Islet of Langerhans (tissue), 1 donor: ENCODE data around the gene COG3.

ENCODE experiments used
- FAIRE-seq: peaks from one replicate; lab custom pipeline; 2011; peaks lifted over from hg19 to GRCh38; lab: Jason Lieb, UNC

The COG3 gene

GRCh38 chr13:45506811-45507210 is 42.1 kb downstream of the COG3 start:
- FAIRE-seq = no peak

- no peak for FAIRE-seq
These were observed 44.0 kb downstream of the COG3 start for GRCh38 chr13:45508776-45509175.

GRCh38 chr13:45510672-45511071 is 45.9 kb downstream of the COG3 start:
- FAIRE-seq = no peak

GRCh38 chr13:45511310-45512097 is 46.8 kb downstream of the COG3 start:
- FAIRE-seq = peak; percentile 95

GRCh38 chr13:45512098-45512496 is 47.4 kb downstream of the COG3 start:
- peak; percentile 21 for FAIRE-seq

- peak; percentile 17 for FAIRE-seq
These were observed 52.0 kb downstream of the COG3 start for GRCh38 chr13:45516757-45517156.

GRCh38 chr13:45518525-45519245 is 53.9 kb downstream of the COG3 start:
- FAIRE-seq = no peak

- FAIRE-seq = no peak
These were observed 54.8 kb downstream of the COG3 start for GRCh38 chr13:45519493-45519892.

- no peak for FAIRE-seq
These were observed 56.6 kb downstream of the COG3 start for GRCh38 chr13:45521297-45521696.

- no peak for FAIRE-seq
These were observed 57.8 kb downstream of the COG3 start for GRCh38 chr13:45522571-45522970.

- no peak for FAIRE-seq
These were observed 63.1 kb downstream of the COG3 start for GRCh38 chr13:45527699-45528462.

- no peak for FAIRE-seq
These were observed 65.0 kb downstream of the COG3 start for GRCh38 chr13:45529758-45530157.

- FAIRE-seq = no peak
These were observed 69.9 kb downstream of the COG3 start for GRCh38 chr13:45534604-45535003.

- no peak for FAIRE-seq
These were observed 71.5 kb downstream of the COG3 start for GRCh38 chr13:45536224-45536623.

GRCh38 chr13:45537516-45537915 is 72.8 kb downstream of the COG3 start:
- no peak for FAIRE-seq

GRCh38 chr13:45538382-45538781 is 73.6 kb downstream of the COG3 start:
- FAIRE-seq = no peak

- FAIRE-seq = no peak
These were observed 75.5 kb downstream of the COG3 start for GRCh38 chr13:45540195-45540594.

GRCh38 chr13:45540864-45541263 is 76.1 kb downstream of the COG3 start:
- FAIRE-seq = no peak

- FAIRE-seq = no peak
These were observed 77.1 kb downstream of the COG3 start for GRCh38 chr13:45541806-45542205.

GRCh38 chr13:45542391-45542790 is 77.7 kb downstream of the COG3 start:
- FAIRE-seq = no peak

- FAIRE-seq = no peak
These were observed 78.1 kb downstream of the COG3 start for GRCh38 chr13:45542878-45543277.

GRCh38 chr13:45544520-45544919 is 79.8 kb downstream of the COG3 start:
- no peak for FAIRE-seq
